Stimulated activated memory B cell treated with anti-CD40 and anti-IgM and Interleukin-4, amounts not matched to agents 10 μg/mL and 1 μg/mL and 100 μg/mL, for 72 hours (primary cell): ENCODE data around the gene DMRT1.
"Not testable (repeated sequence)": the region's sequence is repeated elsewhere in the genome, so short reads cannot be mapped to it uniquely, and the experiment has no call there.

ENCODE experiments used
- ATAC-seq: fragments of 150-1000 bp; cut with Tn5 transposase; 2 replicates; pipeline ENCODE4 v1.10.0; 2021
- H3K27ac Mint-ChIP-seq: one replicate; pipeline ENCODE4 v1.8.0; 2022; ENCODE audit warnings: mild to moderate bottlenecking, mixed read lengths
- H3K27me3 Mint-ChIP-seq: one replicate; pipeline ENCODE4 v1.8.0; 2022; ENCODE audit warnings: mixed read lengths
- H3K36me3 Mint-ChIP-seq: one replicate; pipeline ENCODE4 v1.8.0; 2022; ENCODE audit warnings: mixed read lengths
- H3K4me1 Mint-ChIP-seq: one replicate; pipeline ENCODE4 v1.8.0; 2022; ENCODE audit warnings: mixed read lengths
- H3K4me3 Mint-ChIP-seq: one replicate; pipeline ENCODE4 v1.8.0; 2022; ENCODE audit warnings: mild to moderate bottlenecking, moderate library complexity, mixed read lengths
- H3K9me3 Mint-ChIP-seq: one replicate; pipeline ENCODE4 v1.8.0; 2022; ENCODE audit warnings: mixed read lengths

The DMRT1 gene

GRCh38 chr9:892123-892522, 50.6 kb downstream of the DMRT1 start:
- H3K27ac Mint-ChIP-seq = no peak overlapping the region
- no peak for ATAC-seq
- peaks cover 15% of the 10 kb centered on the region for H3K27me3 Mint-ChIP-seq
- H3K9me3 Mint-ChIP-seq = no peaks in the 10 kb centered on the region
- H3K36me3 Mint-ChIP-seq = no peaks in the 10 kb centered on the region
- H3K4me3 Mint-ChIP-seq = no peak overlapping the region
- H3K4me1 Mint-ChIP-seq = peaks cover 24% of the 10 kb centered on the region

DNA sequence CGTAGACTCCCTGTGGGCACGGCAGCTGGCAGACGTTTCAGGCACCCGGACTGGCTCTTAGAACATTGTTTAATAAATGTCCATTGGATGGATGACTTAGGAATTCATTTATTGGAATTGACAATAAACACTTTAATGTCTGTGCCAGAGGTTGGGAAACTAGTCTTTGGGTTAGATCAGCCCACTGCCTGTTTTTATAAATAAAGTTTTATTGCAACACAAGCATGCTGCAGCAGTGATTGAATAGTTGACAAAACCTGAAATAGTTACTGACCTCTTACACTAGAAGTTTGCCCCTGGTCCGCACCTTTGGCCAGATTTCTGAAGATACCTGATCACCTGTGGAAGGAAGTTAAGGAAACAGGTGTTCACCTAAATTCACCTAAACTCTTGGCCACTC, 51.6 kb downstream of the DMRT1 start:
- peaks cover 15% of the 10 kb centered on the region for H3K27me3 Mint-ChIP-seq
- no peak for ATAC-seq
- H3K4me1 Mint-ChIP-seq = peaks cover 24% of the 10 kb centered on the region
- no peak overlapping the region for H3K4me3 Mint-ChIP-seq
- no peaks in the 10 kb centered on the region for H3K9me3 Mint-ChIP-seq
- no peak overlapping the region for H3K27ac Mint-ChIP-seq
- no peaks in the 10 kb centered on the region for H3K36me3 Mint-ChIP-seq

DNA sequence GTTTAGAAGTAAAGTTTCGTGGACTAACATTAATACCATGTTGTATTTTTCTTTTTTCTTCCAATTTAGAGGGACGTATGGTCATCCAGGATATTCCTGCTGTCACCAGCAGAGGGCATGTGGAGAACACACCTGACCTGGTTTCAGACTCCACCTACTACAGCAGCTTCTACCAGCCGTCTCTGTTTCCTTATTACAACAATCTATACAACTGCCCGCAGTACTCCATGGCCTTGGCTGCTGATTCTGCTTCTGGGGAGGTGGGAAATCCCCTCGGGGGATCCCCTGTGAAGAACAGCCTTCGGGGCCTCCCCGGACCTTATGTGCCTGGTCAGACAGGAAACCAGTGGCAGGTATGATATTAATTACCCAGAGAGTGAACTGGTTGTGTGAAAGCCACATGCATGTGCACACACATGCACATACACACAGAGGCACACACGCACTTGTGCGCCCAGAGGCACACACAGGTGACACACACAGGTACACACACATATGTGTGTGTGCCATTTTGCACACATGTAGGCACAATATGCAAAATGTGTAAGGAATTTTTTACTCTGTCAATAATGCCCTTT, 52.4 kb downstream of the DMRT1 start:
- ATAC-seq = peak; percentile 100
- H3K27ac Mint-ChIP-seq = no peak overlapping the region
- no peaks in the 10 kb centered on the region for H3K9me3 Mint-ChIP-seq
- H3K36me3 Mint-ChIP-seq = no peaks in the 10 kb centered on the region
- H3K4me1 Mint-ChIP-seq = peaks cover 24% of the 10 kb centered on the region
- peaks cover 21% of the 10 kb centered on the region for H3K27me3 Mint-ChIP-seq
- no peak overlapping the region for H3K4me3 Mint-ChIP-seq

DNA sequence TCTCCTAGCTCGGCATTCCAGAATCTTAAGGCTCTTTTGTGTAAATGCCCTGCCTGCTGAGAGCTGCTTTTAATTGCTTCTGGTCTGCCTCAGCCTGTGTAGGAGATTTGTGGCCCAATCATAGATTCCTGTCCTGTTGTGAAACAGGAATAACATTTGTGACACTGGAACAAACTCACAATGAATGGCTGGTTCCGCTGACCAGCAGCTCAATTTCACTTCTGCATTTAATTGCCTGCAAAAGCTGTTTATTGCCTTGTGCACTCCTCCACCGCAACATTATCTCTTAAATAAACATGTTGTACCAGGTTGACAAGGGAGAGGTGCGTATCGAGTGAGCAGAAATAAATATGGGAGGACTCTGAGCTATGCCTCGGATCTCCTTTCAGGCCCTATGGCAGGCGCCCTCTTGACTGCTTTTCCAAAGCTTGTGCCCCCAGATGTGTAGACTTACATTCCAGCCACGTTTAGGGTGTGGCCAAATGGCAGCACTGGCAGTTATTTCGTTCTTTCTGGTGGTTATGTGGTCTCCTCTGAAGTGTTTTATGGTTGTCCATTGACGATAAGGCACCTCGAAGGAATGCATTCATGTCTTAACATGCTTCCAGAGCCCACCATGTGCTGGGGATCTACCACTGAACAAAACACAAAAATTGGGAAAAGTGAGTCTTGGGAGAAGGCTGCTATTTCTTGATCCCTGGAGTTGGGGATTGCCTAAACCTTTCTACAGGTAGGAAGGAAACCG, 58.1 kb downstream of the DMRT1 start:
- H3K4me1 Mint-ChIP-seq = peaks cover 17% of the 10 kb centered on the region
- H3K36me3 Mint-ChIP-seq = no peaks in the 10 kb centered on the region
- no peak overlapping the region for H3K27ac Mint-ChIP-seq
- ATAC-seq = peak; percentile 64
- no peaks in the 10 kb centered on the region for H3K9me3 Mint-ChIP-seq
- no peak overlapping the region for H3K4me3 Mint-ChIP-seq
- peaks cover 24% of the 10 kb centered on the region for H3K27me3 Mint-ChIP-seq

GRCh38 chr9:903886-904285, 62.4 kb downstream of the DMRT1 start:
- ATAC-seq = no peak
- no peak overlapping the region for H3K4me3 Mint-ChIP-seq
- peaks cover 46% of the 10 kb centered on the region for H3K27me3 Mint-ChIP-seq
- H3K27ac Mint-ChIP-seq = no peak overlapping the region
- no peaks in the 10 kb centered on the region for H3K9me3 Mint-ChIP-seq
- no peaks in the 10 kb centered on the region for H3K36me3 Mint-ChIP-seq
- H3K4me1 Mint-ChIP-seq = peaks cover 13% of the 10 kb centered on the region

GRCh38 chr9:905906-906305, 64.4 kb downstream of the DMRT1 start:
- no peaks in the 10 kb centered on the region for H3K36me3 Mint-ChIP-seq
- no peak overlapping the region for H3K4me3 Mint-ChIP-seq
- H3K9me3 Mint-ChIP-seq = no peaks in the 10 kb centered on the region
- no peak for ATAC-seq
- peaks cover 42% of the 10 kb centered on the region for H3K27me3 Mint-ChIP-seq
- H3K4me1 Mint-ChIP-seq = no peaks in the 10 kb centered on the region
- H3K27ac Mint-ChIP-seq = no peak overlapping the region

- H3K27ac Mint-ChIP-seq = no peak overlapping the region
- H3K9me3 Mint-ChIP-seq = no peaks in the 10 kb centered on the region
- no peak for ATAC-seq
- H3K36me3 Mint-ChIP-seq = no peaks in the 10 kb centered on the region
- H3K27me3 Mint-ChIP-seq = peaks cover 34% of the 10 kb centered on the region
- no peaks in the 10 kb centered on the region for H3K4me1 Mint-ChIP-seq
- H3K4me3 Mint-ChIP-seq = no peak overlapping the region
These were observed 67.2 kb downstream of the DMRT1 start for GRCh38 chr9:908536-909205.

GRCh38 chr9:911005-911404, 69.5 kb downstream of the DMRT1 start:
- Mint-ChIP-seq H3K4me1 (no peaks in the 10 kb centered on the region), H3K36me3 (no peaks in the 10 kb centered on the region)

DNA sequence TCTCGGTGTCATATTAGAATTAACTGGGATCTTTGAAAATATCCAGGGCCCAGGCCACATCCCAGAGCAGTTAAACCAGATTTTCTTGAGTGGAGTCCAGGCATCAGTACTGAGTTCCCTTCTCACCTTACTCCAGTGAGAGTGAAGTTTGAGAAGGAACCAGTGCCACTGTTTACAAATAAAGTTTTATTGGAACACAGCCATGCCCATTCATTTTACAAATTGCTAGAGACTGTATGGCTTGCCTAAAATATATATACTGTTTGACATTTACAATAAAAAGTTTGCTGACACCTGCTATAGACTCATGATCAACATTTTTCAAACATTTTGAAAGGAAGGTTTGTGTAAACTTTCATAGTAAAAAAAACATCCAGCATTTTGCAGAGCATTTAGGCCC, 71.3 kb downstream of the DMRT1 start:
- Mint-ChIP-seq H3K27me3 (peaks cover 26% of the 10 kb centered on the region), H3K9me3 (no peaks in the 10 kb centered on the region), H3K4me3 (no peak overlapping the region), H3K4me1 (no peaks in the 10 kb centered on the region), H3K36me3 (no peaks in the 10 kb centered on the region), H3K27ac (no peak overlapping the region)
- no peak for ATAC-seq

More at GRCh38 chr9:911005-911404, 69.5 kb downstream of the DMRT1 start:
- H3K27ac Mint-ChIP-seq = no peak overlapping the region
- H3K9me3 Mint-ChIP-seq = no peaks in the 10 kb centered on the region
- H3K4me3 Mint-ChIP-seq = no peak overlapping the region
- H3K27me3 Mint-ChIP-seq = peaks cover 28% of the 10 kb centered on the region
- no peak for ATAC-seq

DNA sequence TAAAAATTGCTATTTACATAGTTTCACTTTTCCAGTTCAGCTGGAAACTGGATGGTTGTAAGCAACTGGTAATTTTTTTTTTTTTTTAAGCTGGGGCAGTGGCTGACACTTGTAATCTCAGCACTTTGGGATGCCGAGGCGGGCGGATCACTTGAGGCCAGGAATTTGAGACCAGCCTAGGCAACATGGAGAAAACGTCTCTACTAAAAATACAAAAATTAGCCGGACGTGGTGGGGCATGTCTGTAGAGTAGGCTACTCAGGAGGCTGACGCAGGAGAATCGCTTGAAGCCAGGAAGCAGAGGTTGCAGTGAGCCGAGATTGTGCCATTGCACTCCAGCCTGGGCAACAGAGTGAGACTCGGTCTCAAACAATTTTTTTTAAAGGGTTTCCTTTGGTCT, 72.0 kb downstream of the DMRT1 start:
- not testable (repeated sequence) for H3K4me3 Mint-ChIP-seq, H3K36me3 Mint-ChIP-seq, H3K4me1 Mint-ChIP-seq, H3K27ac Mint-ChIP-seq, ATAC-seq, H3K9me3 Mint-ChIP-seq
- H3K27me3 Mint-ChIP-seq = peaks cover 19% of the 10 kb centered on the region

GRCh38 chr9:917730-918129, 76.2 kb downstream of the DMRT1 start:
- peaks cover 10% of the 10 kb centered on the region for H3K27me3 Mint-ChIP-seq
- H3K9me3 Mint-ChIP-seq = no peaks in the 10 kb centered on the region
- no peak for ATAC-seq
- no peak overlapping the region for H3K27ac Mint-ChIP-seq
- no peak overlapping the region for H3K4me3 Mint-ChIP-seq
- H3K4me1 Mint-ChIP-seq = no peaks in the 10 kb centered on the region
- no peaks in the 10 kb centered on the region for H3K36me3 Mint-ChIP-seq

DNA sequence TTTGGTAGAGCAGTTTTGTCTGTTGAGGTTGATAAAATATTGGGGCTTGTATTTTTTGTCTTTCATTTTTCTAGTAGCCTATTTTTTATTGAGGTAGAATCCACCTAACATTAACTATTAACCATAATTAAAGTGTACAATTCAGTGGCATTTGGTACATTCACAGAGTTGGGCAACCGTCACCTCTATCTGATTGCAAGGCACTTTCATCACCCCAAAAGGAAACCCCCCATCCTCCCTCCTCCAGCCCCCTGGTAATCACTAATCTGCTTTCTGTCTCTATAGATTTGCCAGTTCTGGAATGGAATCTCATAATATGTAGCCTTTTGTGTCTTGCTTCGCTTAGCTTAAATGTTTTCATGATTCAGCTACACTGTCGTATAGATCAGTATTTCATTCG, 79.4 kb downstream of the DMRT1 start:
- ATAC-seq = no peak
- Mint-ChIP-seq H3K4me3 (no peak overlapping the region), H3K4me1 (no peaks in the 10 kb centered on the region), H3K9me3 (no peaks in the 10 kb centered on the region), H3K27me3 (peaks cover 10% of the 10 kb centered on the region), H3K27ac (no peak overlapping the region), H3K36me3 (no peaks in the 10 kb centered on the region)

GRCh38 chr9:922171-922570, 80.7 kb downstream of the DMRT1 start:
- ATAC-seq = no peak
- no peaks in the 10 kb centered on the region for H3K9me3 Mint-ChIP-seq

DNA sequence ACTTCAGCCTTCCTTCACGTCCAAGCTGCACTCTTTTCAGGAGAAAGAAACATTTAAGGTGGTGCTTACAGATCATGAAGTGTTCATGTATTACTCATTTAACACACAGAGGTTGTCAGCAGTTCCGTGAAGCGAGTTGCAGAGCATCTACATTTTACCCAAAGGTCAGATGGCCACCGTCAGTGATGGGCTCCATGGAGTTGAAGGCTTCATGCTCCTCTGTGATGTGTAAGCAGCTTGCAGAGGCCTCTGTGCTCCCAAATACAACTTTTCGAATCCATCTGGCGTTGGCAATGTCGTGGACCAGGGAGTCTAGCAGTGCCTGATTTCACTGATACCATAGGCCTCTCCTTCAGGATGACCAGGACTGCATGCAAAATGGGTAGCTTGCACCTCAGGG, 81.2 kb downstream of the DMRT1 start:
- Mint-ChIP-seq H3K4me3 (no peak overlapping the region), H3K36me3 (no peaks in the 10 kb centered on the region), H3K27me3 (no peaks in the 10 kb centered on the region), H3K9me3 (no peaks in the 10 kb centered on the region), H3K4me1 (no peaks in the 10 kb centered on the region), H3K27ac (no peak overlapping the region)
- ATAC-seq = no peak

More at GRCh38 chr9:922171-922570, 80.7 kb downstream of the DMRT1 start:
- Mint-ChIP-seq H3K27ac (no peak overlapping the region), H3K27me3 (no peaks in the 10 kb centered on the region), H3K4me3 (no peak overlapping the region), H3K36me3 (no peaks in the 10 kb centered on the region), H3K4me1 (no peaks in the 10 kb centered on the region)

- no peaks in the 10 kb centered on the region for H3K4me1 Mint-ChIP-seq
- ATAC-seq = no peak
- no peaks in the 10 kb centered on the region for H3K36me3 Mint-ChIP-seq
- no peak overlapping the region for H3K27ac Mint-ChIP-seq
- H3K9me3 Mint-ChIP-seq = no peaks in the 10 kb centered on the region
- no peaks in the 10 kb centered on the region for H3K27me3 Mint-ChIP-seq
- H3K4me3 Mint-ChIP-seq = no peak overlapping the region
These were observed 85.5 kb downstream of the DMRT1 start for GRCh38 chr9:926976-927375.
